ENCODE data around the gene JAM3.

Gene JAM3

GRCh38 chr11:134032043-134032442 is 36.8 kb upstream of the JAM3 start:
- FAIRE-seq: no peak
- TF ChIP-seq POLR2A (IDR thresholded peaks at IDR 0.05; ENCODE audit: low read depth, low read length): no peak
- no peak for TF ChIP-seq POLR2AphosphoS5 (IDR thresholded peaks at IDR 0.05; ENCODE audit: low read depth, low read length)
- TF ChIP-seq TAF1 (IDR thresholded peaks at IDR 0.05; ENCODE audit: borderline replicate concordance, low read depth, low read length): no peak
- DNase-seq (ENCODE audit: insufficient read length): no peak

GRCh38 chr11:134032501-134033091 is 36.3 kb upstream of the JAM3 start:
- DNase-seq (ENCODE audit: insufficient read length) (no peak), FAIRE-seq (no peak)
- no peak for TF ChIP-seq TAF1 (IDR thresholded peaks at IDR 0.05; ENCODE audit: borderline replicate concordance, low read depth, low read length)
- no peak for TF ChIP-seq POLR2AphosphoS5 (IDR thresholded peaks at IDR 0.05; ENCODE audit: low read depth, low read length)
- no peak for TF ChIP-seq POLR2A (IDR thresholded peaks at IDR 0.05; ENCODE audit: low read depth, low read length)

- TF ChIP-seq TAF1 (IDR thresholded peaks at IDR 0.05; ENCODE audit: borderline replicate concordance, low read depth, low read length): no peak
- no peak for TF ChIP-seq POLR2A (IDR thresholded peaks at IDR 0.05; ENCODE audit: low read depth, low read length)
- TF ChIP-seq POLR2AphosphoS5 (IDR thresholded peaks at IDR 0.05; ENCODE audit: low read depth, low read length): no peak
- no peak for DNase-seq (ENCODE audit: insufficient read length)
- no peak for FAIRE-seq
Observed at GRCh38 chr11:134033276-134033675, 35.6 kb upstream of the JAM3 start.

GRCh38 chr11:134033696-134034491 is 35.0 kb upstream of the JAM3 start:
- DNase-seq (ENCODE audit: insufficient read length): peak; percentile 50
- TF ChIP-seq POLR2A (IDR thresholded peaks at IDR 0.05; ENCODE audit: low read depth, low read length) (no peak), TAF1 (IDR thresholded peaks at IDR 0.05; ENCODE audit: borderline replicate concordance, low read depth, low read length) (no peak), POLR2AphosphoS5 (IDR thresholded peaks at IDR 0.05; ENCODE audit: low read depth, low read length) (no peak)
- peak; percentile 62 for FAIRE-seq

- TF ChIP-seq POLR2A (IDR thresholded peaks at IDR 0.05; ENCODE audit: low read depth, low read length) (no peak), POLR2AphosphoS5 (IDR thresholded peaks at IDR 0.05; ENCODE audit: low read depth, low read length) (no peak), TAF1 (IDR thresholded peaks at IDR 0.05; ENCODE audit: borderline replicate concordance, low read depth, low read length) (no peak)
- no peak for FAIRE-seq
- DNase-seq (ENCODE audit: insufficient read length): no peak
Observed at GRCh38 chr11:134034496-134035381, 34.1 kb upstream of the JAM3 start.

- no peak for FAIRE-seq
- DNase-seq (ENCODE audit: insufficient read length): no peak
- no peak for TF ChIP-seq TAF1 (IDR thresholded peaks at IDR 0.05; ENCODE audit: borderline replicate concordance, low read depth, low read length)
- TF ChIP-seq POLR2A (IDR thresholded peaks at IDR 0.05; ENCODE audit: low read depth, low read length): no peak
- no peak for TF ChIP-seq POLR2AphosphoS5 (IDR thresholded peaks at IDR 0.05; ENCODE audit: low read depth, low read length)
Observed at GRCh38 chr11:134036492-134037045, 32.3 kb upstream of the JAM3 start.

- DNase-seq (ENCODE audit: insufficient read length) (no peak), FAIRE-seq (peak; percentile 72)
- no peak for TF ChIP-seq TAF1 (IDR thresholded peaks at IDR 0.05; ENCODE audit: borderline replicate concordance, low read depth, low read length)
- TF ChIP-seq POLR2A (IDR thresholded peaks at IDR 0.05; ENCODE audit: low read depth, low read length): no peak; the same call in 1 of the 2 replicates
- no peak for TF ChIP-seq POLR2AphosphoS5 (IDR thresholded peaks at IDR 0.05; ENCODE audit: low read depth, low read length)
Observed at GRCh38 chr11:134037046-134037908, 31.6 kb upstream of the JAM3 start.

GRCh38 chr11:134038897-134039470 is 29.9 kb upstream of the JAM3 start:
- FAIRE-seq: no peak
- TF ChIP-seq TAF1 (IDR thresholded peaks at IDR 0.05; ENCODE audit: borderline replicate concordance, low read depth, low read length) (no peak), POLR2AphosphoS5 (IDR thresholded peaks at IDR 0.05; ENCODE audit: low read depth, low read length) (no peak), POLR2A (IDR thresholded peaks at IDR 0.05; ENCODE audit: low read depth, low read length) (no peak)
- DNase-seq (ENCODE audit: insufficient read length): no peak

GRCh38 chr11:134039726-134040385 is 29.0 kb upstream of the JAM3 start:
- TF ChIP-seq POLR2AphosphoS5 (IDR thresholded peaks at IDR 0.05; ENCODE audit: low read depth, low read length): no peak
- TF ChIP-seq POLR2A (IDR thresholded peaks at IDR 0.05; ENCODE audit: low read depth, low read length): no peak
- TF ChIP-seq TAF1 (IDR thresholded peaks at IDR 0.05; ENCODE audit: borderline replicate concordance, low read depth, low read length): no peak
- no peak for FAIRE-seq
- DNase-seq (ENCODE audit: insufficient read length): no peak
